ENCODE measurements around the gene SYNPO.

DNA sequence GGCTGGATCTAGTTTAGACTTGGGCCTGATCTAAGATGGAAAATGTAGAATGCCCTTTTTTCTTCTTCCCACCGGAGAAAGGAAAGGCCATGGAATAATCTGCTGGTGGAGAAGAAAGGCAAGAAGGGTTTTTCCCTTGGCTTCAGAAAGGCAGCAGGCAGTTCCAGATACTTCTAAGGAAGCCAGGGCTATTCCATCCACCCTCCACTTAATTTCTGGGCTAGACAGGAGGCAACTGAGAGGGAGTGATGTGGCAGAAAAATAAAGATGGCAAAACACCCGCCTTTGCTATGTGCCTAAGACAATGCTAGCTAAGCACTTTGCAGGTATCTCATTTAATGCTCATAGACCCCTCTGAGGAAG, 30.5 kb downstream of the SYNPO start:
- TF ChIP-seq, protein P1, sequence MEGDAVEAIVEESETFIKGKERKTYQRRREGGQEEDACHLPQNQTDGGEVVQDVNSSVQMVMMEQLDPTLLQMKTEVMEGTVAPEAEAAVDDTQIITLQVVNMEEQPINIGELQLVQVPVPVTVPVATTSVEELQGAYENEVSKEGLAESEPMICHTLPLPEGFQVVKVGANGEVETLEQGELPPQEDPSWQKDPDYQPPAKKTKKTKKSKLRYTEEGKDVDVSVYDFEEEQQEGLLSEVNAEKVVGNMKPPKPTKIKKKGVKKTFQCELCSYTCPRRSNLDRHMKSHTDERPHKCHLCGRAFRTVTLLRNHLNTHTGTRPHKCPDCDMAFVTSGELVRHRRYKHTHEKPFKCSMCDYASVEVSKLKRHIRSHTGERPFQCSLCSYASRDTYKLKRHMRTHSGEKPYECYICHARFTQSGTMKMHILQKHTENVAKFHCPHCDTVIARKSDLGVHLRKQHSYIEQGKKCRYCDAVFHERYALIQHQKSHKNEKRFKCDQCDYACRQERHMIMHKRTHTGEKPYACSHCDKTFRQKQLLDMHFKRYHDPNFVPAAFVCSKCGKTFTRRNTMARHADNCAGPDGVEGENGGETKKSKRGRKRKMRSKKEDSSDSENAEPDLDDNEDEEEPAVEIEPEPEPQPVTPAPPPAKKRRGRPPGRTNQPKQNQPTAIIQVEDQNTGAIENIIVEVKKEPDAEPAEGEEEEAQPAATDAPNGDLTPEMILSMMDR (IDR thresholded peaks at IDR 0.05), result no peak
- no peak for TF ChIP-seq POLR2A (IDR thresholded peaks at IDR 0.05)
